ENCODE results near the gene POU6F2.
"Not testable (repeated sequence)": the region's sequence is repeated elsewhere in the genome, so short reads cannot be mapped to it uniquely, and the experiment has no call there.

POU6F2 gene

DNA sequence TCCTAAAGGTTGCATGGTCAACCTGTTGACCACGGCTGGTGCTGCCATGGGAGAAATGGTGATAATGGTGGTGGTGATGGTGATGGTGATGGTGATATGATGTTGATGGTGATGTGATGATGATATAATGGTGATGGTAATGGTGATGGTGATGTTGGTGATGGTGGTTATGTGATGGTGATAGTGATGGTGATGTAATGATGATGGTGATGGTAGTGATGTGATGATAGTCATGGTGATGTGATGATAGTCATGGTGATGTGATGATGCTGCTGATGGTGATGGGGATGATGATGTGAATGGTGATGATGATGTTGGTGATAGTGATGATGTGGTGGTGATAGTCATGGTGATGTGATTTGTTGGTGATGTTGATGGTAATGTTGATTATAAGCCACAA lies 23.9 kb downstream of the POU6F2 start:
- no peak for DNase-seq

DNA sequence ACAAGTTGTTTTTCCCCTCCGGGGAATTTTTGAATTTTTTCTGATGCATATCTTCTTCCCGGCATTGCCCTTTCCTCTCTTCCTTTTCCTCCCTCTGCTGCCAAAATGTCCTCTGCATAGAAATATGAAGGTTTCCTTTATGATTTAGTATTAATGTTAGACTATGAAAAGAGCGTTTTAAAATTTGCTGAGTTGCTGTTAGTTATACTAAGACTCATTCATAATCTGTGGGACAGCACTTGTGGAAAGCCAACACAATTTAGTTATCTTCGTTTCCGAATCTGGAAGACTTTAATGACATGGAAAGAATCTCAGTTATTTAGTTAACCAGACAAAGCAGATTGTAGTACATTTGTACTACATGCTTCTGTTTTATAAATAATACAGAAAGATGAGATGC lies 25.0 kb downstream of the POU6F2 start:
- no peak for DNase-seq

DNA sequence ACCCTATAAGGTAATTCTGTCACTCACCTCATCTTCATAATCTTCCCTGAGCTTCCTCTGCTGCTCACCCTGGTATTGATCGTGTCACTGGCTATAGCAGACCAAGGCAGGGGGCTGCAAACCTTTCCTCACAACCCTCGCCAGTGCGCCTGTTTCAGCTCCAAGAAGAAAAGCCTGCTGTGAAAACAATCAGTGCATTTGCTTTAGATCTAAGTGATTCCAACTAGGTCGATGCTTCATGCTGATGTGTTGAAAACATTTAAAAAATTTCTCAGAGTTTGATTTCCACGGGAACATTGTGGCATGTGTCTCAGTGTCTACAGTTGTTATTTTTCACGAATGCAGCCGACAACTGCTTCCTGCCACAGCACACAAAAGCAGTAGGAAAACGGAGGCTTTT lies 27.3 kb downstream of the POU6F2 start:
- DNase-seq: no peak

DNA sequence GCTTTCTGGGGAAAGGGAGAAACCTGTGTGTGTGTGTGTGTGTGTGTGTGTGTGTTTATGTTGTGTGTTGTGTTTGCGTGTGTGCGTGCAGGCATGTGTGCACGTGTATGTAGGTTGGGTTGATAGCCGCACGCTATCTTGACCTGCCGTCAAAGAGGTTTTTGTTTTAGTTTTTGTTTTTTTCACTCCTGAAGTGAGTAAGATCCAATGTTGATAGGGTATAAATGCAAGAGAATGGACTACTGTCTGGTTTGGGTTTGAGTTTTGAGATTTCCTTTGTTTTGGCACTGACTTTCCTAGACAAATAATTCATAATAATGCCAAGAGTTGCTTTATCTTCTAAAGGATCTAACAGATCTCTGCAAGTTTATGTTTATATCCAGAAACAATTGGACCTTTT lies 27.8 kb downstream of the POU6F2 start:
- DNase-seq: no peak

DNA sequence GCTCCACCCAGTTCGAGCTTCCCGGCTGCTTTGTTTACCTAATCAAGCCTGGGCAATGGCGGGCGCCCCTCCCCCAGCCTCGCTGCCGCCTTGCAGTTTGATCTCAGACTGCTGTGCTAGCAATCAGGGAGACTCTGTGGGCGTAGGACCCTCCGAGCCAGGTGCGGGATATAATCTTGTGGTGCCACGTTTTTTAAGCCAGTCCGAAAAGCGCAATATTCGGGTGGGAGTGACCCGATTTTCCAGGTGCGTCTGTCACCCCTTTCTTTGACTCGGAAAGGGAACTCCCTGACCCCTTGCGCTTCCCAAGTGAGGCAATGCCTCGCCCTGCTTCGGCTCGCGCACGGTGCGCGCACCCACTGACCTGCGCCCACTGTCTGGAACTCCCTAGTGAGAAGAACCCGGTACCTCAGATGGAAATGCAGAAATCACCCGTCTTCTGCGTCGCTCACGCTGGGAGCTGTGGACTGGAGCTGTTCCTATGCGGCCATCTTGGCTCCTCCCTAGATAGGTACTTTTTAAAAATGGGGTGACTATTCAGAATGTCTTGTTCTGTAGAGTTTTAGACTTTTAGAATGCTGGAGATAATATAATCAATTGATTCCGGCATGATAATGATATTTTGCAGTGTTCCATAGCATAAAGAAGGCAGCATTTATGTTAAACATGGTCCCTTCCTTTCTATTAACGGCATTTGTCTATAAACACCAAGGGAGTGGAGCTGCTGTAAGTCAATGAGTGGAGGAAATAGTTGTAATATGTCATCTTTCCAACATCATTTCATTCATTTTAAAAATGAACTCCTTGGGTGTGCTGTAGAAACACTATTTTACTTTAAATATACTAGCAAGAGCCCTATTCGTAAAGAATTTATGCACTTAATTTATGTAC lies 35.6 kb downstream of the POU6F2 start:
- not testable (repeated sequence) for DNase-seq

DNA sequence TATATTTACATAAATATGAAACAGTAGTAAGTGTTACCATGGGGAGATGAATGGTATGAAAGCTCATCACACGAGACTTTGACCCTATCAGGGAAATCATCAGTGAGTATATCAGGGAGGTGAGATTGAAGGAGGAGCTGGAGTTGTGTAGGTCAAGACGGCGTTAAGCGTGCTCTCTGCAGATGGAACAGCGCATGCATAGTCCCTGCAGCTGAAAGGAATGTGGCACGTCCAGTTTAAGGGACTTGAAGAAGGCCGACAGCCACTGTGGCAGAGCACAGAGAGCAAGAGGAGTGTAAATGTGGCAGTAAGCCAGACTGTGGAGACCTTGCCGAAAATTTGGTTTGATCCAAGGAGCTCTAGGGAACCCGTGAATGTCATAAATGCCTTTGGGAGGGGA lies 38.9 kb downstream of the POU6F2 start:
- no peak for DNase-seq

DNA sequence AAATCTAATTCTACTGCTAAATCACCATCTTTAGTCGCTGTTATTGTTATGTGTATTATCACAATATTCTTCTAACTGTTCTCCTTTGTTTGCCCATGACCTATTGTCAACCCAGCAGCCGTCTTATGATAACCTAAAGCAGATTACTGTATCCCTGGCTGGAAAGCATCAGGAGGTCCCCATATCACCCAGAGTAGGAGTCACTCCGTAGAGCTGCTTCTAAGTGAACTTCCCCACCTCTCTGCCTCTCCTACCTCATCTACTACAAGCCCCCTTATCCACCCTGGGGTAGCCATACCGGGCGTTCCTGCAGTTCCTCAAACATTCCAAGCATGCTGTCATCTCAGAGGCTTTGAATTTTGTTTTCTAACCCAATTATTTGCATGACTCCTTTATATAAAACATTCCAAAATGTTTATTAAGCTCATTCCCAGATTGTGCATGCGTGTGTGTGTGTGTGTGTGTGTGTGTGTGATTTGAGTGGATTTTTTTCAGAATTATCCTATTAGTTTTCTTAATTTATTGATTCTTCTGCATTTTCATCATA lies 39.7 kb downstream of the POU6F2 start:
- DNase-seq: no peak

DNA sequence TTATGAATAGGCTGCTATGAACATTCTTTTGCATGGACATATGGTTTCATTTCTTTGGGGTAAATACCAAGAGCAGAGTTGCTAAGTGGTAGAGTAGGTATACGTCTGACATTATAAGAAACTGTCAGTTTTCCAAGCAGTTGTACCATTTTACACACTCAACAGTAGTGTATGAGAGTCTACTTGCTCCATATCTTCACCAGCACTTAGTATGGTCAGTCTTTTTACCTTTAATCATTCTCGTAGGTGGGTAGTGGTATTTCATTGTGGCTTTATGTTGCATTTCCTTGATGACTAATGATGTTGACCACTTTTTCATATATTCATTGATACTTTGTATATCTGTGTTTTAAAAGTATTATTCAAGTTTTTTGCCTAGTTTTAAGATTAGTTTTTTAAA lies 45.1 kb downstream of the POU6F2 start:
- DNase-seq: no peak

DNA sequence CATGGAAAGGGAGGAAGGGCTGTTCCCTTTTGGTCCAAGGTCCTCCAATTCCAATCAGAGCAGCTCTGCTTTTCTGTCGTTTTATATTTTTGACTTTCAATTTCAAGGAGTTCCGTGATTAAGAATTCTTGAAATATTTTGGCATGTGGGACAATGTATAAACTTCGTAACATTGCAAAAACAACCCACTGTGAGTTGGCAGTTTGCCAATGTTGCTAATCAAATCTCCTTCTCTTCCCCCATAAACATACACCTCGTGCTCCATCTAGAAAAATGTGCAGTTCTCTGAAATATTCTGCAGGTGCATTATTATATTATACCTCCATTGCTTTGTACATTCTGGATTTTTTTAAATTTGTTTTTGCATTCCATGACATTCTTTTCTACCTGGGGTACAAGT lies 49.8 kb downstream of the POU6F2 start:
- no peak for DNase-seq

DNA sequence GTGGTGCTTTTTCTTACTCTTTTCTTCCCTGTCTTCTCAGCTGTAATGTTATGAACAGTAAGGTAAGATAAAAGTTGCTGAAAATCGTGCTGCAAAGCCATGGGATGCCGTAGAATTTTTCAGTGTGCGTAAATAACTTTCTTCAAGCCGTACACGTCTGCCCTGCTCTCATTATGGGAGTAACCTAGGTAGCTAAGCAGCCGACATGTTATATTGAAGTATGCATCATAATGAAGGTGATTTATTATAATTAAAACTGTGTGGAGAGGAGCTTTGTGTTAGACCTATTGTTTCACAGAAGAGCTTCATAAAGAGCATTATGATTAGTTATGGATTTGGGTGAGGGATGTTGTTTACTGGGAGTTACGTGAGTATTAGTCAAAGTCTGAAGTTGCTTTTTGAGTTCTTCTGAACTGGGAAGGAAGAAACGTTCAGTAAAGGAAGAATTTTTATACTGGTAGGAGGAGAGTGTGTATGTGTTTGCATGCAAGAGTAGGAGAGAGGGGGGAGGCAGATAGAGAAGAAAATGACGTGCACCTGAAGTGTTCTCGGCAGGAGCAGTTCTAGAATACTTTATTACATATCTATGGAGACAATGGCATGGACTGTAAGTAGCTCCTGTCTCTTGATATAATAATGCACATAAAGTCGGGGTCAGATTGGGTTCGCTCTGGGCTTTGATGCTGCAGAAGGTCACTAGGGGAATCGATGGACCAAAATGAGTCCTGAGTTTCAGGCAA lies 56.3 kb downstream of the POU6F2 start:
- no peak for DNase-seq

DNA sequence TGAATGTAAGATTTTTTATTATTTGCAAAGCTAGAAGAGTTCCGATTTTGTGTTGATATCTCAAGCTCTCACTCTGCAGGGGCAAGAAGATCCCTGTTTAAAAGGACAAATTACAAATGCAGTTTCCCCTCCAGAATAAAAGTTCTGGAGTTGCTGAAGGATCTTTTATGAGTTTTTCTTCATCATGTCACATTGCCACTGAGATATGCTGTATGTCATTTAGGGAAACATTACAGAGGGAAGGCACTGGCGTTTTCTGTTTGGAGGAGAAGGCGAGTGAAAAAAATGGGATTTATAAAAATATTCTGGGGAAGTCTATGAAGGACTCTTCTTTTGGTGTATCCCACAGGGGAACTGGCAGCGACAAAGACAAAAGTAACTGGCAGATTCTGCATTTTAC lies 57.4 kb downstream of the POU6F2 start:
- DNase-seq: no peak

DNA sequence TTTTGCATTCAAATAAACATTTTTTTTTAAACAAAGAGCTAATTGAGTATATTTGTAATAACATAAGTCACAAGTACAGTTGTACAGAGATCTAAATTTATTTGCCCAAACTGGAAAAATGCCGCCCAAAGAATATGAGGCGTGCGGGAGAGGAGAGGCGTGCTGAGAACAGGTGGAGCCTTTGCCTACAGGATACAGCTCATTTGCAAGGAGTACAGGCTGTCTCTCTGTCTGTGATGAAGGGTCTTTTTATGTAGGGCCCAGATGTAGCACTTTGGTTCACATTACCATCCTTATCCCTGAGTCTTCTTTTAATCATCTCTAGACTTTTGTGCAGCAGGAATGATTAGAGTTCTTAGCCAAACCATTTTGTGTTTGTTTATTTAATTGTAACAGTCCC lies 58.2 kb downstream of the POU6F2 start:
- DNase-seq: no peak

DNA sequence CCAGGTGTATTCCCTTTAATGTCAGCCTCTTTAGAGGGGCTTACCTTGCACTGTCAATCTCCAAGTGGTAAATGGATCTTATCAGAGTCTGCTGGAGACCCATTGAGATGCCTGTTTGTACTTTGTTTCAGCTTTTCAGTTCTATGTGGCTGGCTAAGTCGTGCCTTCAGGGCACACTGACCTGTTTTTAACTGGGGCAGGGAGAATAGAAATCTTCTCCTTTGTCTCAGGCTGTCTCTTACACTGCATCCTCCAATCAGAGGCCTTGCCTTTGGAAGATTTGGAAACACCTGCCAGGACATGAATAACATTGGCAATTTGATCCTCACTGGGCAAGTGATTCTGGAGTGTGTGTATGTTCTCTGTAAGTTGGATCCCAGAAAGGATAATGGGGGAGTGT lies 65.0 kb downstream of the POU6F2 start:
- peak; percentile 24 for DNase-seq

DNA sequence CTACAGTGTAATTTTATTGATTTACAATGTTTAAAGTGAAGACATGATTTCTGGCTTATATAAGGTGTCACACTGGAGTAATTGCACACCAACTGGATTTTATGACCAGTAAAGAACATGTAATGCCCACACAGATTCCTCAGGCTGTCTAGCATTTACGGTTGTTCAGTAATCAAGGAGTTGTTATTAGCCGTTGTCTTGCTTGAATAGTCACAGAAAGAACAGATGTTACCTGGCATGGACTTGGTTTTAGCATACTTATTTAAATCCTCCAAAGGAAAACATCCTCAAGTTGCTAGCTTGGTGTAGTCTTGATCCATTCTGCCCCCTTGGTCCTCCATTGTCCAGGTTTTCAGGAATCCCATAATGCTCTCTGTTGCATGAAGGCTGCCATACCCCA lies 65.8 kb downstream of the POU6F2 start:
- DNase-seq: no peak

DNA sequence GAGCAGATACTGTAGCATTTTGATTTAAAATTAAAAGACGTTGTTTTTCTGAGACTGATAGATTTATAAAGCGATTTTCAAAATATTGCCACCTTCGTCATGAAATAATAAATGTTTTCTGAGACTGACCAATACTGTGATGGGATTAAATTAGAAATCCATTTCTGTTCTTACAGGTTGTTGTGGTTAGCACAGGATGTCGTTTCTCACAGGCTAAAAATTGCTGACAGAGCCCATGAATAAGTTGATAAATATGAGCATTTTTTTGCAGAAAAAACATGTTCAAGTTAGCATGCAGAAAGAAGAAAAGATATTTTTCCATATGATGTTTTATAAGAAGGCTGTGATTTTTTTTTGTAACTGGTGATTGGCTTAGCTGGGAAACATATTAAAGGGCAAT lies 66.8 kb downstream of the POU6F2 start:
- DNase-seq: no peak

DNA sequence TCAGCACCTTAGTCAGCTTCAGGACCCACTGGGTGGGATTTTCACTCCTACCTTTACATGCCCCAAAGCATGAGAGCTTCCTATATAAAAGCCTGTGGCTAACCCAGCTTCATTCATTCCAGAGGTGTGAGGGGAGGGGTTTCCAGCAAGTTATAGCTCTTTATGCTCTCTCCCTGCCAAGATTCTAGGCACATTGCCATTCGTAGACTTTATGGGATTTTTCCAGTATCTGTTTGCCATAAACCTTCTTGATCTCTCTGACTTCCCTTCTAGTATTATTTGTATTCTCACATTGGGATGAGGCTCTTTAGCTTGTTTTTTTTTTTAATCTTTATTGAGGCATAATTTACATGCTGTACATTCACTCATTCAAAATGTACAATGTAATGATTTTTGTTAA lies 67.5 kb downstream of the POU6F2 start:
- DNase-seq: no peak

DNA sequence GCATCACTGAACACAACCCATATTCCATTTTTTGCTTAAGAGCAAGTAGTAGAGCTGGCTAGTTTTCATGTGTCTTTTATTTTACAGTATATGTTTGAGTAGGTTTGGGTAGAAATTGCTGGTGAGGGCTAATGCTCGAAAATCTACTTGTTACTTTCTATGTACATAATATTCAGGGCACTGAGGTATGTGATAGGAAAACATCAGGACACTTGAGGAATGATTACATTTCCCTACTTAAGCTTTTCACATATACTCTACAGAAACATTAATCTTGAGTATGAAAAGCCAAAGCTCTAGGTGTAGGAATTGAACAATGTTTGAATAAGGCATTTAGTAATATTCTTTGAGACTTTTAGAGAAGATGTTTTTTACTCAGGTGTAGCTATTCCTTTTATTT lies 73.6 kb downstream of the POU6F2 start:
- no peak for DNase-seq

DNA sequence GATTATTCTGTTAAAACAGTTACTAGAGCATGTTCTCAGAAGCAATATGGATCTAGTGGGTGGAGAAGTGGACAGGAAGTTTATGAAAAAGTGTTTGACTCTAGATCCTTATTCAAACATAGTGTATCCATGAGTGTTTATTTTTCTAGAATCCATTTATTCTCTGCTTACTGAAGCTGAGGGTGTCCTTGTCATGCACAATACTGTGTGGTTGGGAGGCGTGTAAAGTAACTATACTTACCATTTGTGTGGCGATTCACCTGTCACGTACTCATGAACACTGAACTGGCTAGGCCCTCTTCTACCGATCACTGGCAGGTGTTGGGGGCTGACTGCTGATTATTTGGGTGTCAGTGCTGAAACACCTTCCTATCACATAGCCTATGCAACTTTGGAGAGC lies 74.0 kb downstream of the POU6F2 start:
- no peak for DNase-seq

DNA sequence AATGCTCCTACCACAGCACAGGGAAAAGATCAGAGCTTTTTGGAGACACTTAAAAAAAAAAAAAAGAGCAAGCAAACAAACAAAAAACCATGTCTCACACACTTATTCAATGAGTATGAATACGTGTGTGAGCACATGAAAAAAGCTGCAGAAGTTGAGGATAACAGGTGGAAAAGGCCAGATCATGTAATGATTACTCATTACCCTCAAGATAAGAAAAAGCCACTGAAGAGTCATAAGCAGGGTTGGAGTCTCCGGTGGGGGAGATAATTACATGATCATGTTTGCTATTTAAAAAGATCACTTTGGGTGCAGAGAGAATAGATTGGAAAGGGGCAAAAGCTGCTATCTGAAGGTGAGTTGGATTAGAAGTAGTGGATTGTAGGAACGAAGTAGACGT lies 77.0 kb downstream of the POU6F2 start:
- no peak for DNase-seq

DNA sequence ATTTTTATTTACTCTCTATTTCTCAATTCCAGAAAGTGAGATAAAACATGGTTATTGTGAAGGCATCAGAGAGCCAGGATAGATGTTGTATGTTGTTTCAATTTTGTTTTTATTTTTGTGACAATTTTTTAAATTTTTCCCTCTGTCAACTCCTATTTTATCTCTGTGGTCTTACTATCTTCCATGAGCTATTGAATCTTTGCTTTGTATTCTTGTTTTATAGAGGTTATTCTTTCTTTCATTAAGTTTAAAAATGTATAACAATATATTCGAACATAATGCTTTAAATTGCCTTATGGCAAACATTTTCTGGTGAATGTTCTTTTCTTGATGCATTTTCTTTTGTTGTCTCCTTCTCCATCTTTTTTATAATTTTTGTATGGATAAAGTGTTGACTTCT lies 78.4 kb downstream of the POU6F2 start:
- no peak for DNase-seq

DNA sequence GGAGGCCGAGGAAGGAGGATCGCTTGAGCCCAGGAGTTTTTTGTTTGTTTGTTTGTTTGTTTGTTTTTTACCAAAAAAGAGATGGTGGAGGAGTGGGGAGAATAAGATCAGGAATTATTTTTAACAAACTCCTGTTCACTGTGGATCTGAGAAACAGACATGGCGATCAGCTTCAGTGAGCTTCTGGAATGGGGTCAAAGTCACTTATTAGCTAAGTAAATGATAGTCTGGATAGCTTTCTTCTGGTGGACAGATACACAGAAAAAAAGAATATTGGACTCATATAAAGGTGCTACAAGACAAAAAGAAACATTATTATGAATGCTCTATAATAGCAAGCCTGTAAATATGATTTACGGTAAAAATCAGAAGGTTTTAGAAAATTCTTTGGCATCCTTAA lies 85.1 kb downstream of the POU6F2 start:
- DNase-seq: no peak

DNA sequence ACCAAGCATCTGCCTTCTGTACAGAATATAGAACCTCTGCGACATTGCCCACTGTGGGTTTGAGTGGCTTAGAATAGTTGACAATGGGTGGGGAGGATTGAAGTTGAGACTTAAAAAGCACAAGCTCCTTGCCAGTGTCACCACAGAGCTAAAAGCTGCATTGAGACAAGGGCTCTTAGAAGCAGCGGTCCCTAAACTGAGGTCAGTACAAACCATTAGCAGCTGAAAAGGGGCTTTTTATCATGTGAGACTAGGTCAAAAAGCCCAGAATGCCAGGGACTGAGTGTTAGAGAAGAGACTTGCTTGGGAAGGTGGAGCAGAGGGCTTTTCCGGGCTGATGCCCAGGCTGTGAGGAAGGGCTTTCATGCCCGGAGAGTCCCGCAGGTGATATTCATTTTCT lies 91.3 kb downstream of the POU6F2 start:
- DNase-seq: no peak

DNA sequence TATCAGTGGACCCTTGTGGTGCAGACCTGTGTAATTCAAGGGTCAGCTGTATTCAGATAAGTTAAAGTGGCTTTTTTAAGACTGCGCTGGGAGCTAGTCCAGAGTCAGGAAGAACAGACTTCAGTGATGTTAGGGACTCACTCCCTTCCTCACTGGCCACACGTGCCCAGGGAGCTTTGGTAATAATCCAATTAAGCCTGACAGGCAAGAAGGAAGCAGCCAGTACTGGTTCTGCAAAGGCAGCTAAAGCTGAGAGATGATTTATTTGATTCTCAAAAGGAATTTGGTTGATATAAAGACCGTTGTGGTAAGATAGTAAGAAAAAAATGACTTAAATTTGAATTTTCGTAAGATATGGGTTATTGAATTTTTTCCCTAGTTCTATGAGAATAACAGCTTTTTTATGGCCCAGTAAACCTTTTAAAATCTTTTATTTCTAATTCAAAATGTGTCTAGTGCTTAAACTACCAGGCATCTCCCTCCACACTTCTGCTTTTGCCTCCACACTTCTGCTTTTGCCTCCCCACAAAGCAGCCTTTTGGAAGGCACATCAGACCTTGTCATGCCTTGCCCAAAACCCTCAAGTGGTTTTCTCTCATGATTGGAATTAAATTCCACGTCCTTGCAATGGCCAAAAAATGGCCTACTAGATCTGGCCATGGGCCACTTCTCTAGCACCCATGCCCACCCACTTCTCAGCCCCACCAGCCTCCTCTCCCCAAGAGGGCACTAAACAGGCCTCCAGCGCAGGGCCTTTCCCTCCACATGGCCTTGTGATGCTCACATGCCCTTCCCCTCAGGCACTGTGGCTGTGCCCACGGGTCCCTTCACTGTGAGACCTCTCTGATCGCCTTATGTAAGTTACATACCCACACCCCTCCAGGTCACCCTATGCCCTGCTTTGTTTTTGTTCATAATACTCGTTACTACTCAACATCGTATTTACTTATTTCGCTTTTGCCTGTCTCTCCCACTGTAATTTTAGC lies 92.5 kb downstream of the POU6F2 start:
- no peak for DNase-seq

Measured in COR-L47 (cell line).